ENCODE results near the gene ADD1. TPM values are rescaled to one million over a fixed set of nuclear protein-coding genes. Genes with fewer than 3 reads are reported as not detected.
"Not testable (repeated sequence)": the region's sequence is repeated elsewhere in the genome, so short reads cannot be mapped to it uniquely, and the experiment has no call there.

ADD1 gene
- total and polyA plus RNA-seq, 11 donors: 179 to 275 (median 215) TPM

DNA sequence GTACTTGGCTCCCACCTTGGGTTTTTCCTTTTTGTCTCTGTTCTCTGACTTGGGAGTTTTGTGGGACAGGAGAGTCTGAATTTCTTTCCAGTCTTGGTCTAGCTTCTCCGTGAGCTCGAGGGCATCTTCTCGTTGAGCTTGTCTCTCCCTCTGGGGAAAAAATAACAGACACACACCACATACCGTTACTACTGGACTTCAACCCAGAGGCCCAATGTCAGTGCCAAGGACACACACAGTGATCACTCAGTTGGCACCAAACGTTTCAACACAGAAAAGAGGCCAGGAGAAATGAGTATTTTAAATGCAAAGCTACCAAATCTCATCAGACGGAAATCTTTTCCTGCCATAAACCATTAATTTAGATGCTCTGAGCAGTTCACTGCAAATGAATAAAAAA is 109.9 kb downstream of the ADD1 start:
- Histone ChIP-seq H3K9me3 (no peaks in the 10 kb centered on the region), H3K4me1 (peaks cover 0 to 14% (median 0%) of the 10 kb centered on the region in 12 donors), H3K36me3 (peaks cover 2 to 95% (median 89%) of the 10 kb centered on the region in 9 donors), H3K27me3 (no peaks in the 10 kb centered on the region), H3K4me3 (no peak overlapping the region), H3K27ac (peak overlapping the region in 1 of 12 donors; percentile 1)
- 54 to 69% (median 58%) methylated on average over 6 of the region's 6 CpGs for WGBS, 4 donors
- no peak for ATAC-seq
- TF ChIP-seq POLR2A (IDR thresholded peaks at IDR 0.05): no peak
- TF ChIP-seq, protein P1, sequence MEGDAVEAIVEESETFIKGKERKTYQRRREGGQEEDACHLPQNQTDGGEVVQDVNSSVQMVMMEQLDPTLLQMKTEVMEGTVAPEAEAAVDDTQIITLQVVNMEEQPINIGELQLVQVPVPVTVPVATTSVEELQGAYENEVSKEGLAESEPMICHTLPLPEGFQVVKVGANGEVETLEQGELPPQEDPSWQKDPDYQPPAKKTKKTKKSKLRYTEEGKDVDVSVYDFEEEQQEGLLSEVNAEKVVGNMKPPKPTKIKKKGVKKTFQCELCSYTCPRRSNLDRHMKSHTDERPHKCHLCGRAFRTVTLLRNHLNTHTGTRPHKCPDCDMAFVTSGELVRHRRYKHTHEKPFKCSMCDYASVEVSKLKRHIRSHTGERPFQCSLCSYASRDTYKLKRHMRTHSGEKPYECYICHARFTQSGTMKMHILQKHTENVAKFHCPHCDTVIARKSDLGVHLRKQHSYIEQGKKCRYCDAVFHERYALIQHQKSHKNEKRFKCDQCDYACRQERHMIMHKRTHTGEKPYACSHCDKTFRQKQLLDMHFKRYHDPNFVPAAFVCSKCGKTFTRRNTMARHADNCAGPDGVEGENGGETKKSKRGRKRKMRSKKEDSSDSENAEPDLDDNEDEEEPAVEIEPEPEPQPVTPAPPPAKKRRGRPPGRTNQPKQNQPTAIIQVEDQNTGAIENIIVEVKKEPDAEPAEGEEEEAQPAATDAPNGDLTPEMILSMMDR (IDR thresholded peaks at IDR 0.05): no peak
- DNase-seq: no peak
- intact Hi-C loops (cut with DNase I): loop anchor here in 1 of 10 donors (5.0 kb wide), 1 partner anchor 191 kb away; no protein-coding TSS in a partner anchor

DNA sequence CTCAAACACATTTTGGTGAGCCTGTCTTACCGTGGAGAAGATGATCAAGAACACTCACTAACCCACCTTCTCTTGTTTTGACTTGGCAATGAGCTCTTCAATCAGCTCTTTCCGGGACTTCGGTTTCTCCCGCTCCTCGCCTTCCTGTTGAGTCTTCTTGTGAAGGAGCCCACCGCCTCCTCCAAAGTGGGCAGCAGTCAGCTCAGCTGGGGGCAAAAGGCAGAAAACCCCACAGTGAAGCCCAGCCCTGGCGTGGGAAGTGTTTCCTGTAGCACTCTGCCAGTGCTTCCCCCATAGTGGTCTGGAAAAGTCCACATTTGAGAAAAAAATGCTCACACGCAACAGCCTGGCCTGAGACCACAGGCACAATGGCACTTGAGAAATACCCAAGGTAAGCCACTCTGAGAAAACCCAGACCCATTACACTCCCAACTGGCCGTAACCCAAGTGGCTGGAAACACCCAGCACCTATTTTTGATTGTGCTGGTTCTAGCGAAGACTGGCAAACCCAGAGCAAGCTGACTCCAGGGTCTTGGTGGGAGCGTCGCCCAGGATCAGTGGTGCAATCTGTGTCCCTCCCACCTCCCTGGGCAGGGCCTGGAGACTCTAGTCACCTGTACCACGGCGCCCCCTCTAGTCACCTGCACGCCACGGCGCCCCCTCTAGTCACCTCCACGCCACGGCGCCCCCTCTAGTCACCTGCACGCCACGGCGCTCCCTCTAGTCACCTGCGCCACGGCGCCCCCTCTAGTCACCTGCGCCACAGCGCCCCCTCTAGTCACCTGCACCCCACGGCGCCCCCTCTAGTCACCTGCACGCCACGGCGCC is 110.9 kb downstream of the ADD1 start:
- Histone ChIP-seq H3K36me3 (peaks cover 2 to 90% (median 80%) of the 10 kb centered on the region in 9 donors), H3K27ac (peak overlapping the region in 1 of 12 donors; percentile 48), H3K9me3 (no peaks in the 10 kb centered on the region), H3K27me3 (no peaks in the 10 kb centered on the region), H3K4me3 (no peak overlapping the region), H3K4me1 (peaks cover 0 to 14% (median 0%) of the 10 kb centered on the region in 12 donors)
- ATAC-seq: peak in 2 of 4 donors; percentile 33 to 43
- WGBS, 4 donors: 88 to 91% (median 90%) methylated on average over 28 to 33 of the region's 33 CpGs
- no peak for DNase-seq
- TF ChIP-seq, protein P1 (IDR thresholded peaks at IDR 0.05): peak in 3 of 12 donors; percentile 9 to 16 (median 12)
- no peak for TF ChIP-seq POLR2A (IDR thresholded peaks at IDR 0.05)
- intact Hi-C loops (cut with DNase I): loop anchor here in 1 of 10 donors (5.0 kb wide), 1 partner anchor 192 kb away; no protein-coding TSS in a partner anchor

- WGBS, 4 donors: 95 to 98% (median 96%) methylated on average over 19 to 44 of the region's 44 CpGs
- intact Hi-C loops (cut with DNase I); ATAC-seq; H3K27ac ChIP-seq; H3K9me3 ChIP-seq; H3K27me3 ChIP-seq; H3K4me3 ChIP-seq; DNase-seq: not testable (repeated sequence)
- Histone ChIP-seq H3K4me1 (peaks cover 0 to 14% (median 0%) of the 10 kb centered on the region in 12 donors), H3K36me3 (peaks cover 2 to 83% (median 72%) of the 10 kb centered on the region in 9 donors)
These were observed 111.8 kb downstream of the ADD1 start for GRCh38 chr4:2955186-2956044.

DNA sequence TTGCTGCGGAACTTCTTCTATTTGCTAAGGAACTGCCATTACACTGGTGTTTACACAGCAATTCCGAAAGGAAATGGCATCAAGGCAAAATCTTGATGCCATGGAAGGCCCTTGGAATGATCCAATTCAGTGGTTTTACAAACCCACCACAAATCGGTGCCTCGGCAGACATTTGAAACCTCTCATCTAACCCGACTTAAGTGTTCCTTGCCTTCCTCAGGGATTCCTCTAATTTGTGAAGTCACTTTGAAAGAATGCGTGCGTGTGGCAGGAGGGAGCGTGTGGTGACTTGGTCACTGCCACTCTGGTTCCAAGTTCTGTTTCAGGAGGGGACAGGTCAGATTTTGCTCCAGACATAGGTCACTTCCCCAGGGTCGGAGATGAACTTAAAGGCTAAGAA is 114.8 kb downstream of the ADD1 start:
- Histone ChIP-seq H3K4me1 (peaks cover 4 to 26% (median 16%) of the 10 kb centered on the region in 12 donors), H3K27ac (no peak overlapping the region), H3K36me3 (peaks cover 2 to 53% (median 42%) of the 10 kb centered on the region in 9 donors), H3K4me3 (no peak overlapping the region), H3K9me3 (no peaks in the 10 kb centered on the region), H3K27me3 (no peaks in the 10 kb centered on the region)
- TF ChIP-seq, protein P1 (IDR thresholded peaks at IDR 0.05): no peak
- intact Hi-C loops (cut with DNase I): no loop called here
- DNase-seq (no peak), ATAC-seq (no peak)
- WGBS, 4 donors: 69 to 78% (median 76%) methylated on average over 9 of the region's 9 CpGs

DNA sequence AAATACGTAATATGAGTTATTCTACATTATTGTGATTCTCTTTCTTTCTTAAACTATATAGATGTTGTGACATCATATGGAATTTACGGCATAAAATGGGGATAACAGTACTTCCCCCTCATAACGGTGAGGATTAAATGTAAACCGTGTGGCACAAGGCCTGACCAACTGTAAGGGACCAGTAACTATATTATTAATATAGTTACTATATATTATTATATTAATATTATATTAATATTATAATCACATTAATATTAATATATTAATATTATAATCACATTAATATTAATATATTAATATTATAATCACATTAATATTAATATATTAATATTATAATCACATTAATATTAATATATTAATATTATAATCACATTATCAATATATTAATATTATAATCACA is 116.8 kb downstream of the ADD1 start:
- 92 to 95% (median 93%) methylated on average over 4 of the region's 4 CpGs for WGBS, 4 donors
- not testable (repeated sequence) for H3K9me3 ChIP-seq, ATAC-seq, DNase-seq, H3K27me3 ChIP-seq, H3K4me3 ChIP-seq, H3K27ac ChIP-seq
- intact Hi-C loops (cut with DNase I): loop anchor here in 4 of 10 donors (5.0 to 10.0 kb wide), 4 partner anchors 77 to 716 kb away; partner anchors contain the start of genes CFAP99 (in 3 of the 4), ZFYVE28 (in 3 of the 4), HAUS3 (in 1 of the 4) and POLN (in 1 of the 4)
- Histone ChIP-seq H3K4me1 (peaks cover 4 to 30% (median 23%) of the 10 kb centered on the region in 12 donors), H3K36me3 (peaks cover 0 to 39% (median 30%) of the 10 kb centered on the region in 9 donors)

All from heart left ventricle (tissue), 16 donors.